Right kidney (tissue), 1 donor: Measurements from ENCODE around the gene PRDM11.
"Not testable (repeated sequence)": the region's sequence is repeated elsewhere in the genome, so short reads cannot be mapped to it uniquely, and the experiment has no call there.

Experiments
- DNase-seq: peaks from one replicate; pipeline ENCODE4 v3.0.0-alpha.2; 2016

PRDM11 gene

DNA sequence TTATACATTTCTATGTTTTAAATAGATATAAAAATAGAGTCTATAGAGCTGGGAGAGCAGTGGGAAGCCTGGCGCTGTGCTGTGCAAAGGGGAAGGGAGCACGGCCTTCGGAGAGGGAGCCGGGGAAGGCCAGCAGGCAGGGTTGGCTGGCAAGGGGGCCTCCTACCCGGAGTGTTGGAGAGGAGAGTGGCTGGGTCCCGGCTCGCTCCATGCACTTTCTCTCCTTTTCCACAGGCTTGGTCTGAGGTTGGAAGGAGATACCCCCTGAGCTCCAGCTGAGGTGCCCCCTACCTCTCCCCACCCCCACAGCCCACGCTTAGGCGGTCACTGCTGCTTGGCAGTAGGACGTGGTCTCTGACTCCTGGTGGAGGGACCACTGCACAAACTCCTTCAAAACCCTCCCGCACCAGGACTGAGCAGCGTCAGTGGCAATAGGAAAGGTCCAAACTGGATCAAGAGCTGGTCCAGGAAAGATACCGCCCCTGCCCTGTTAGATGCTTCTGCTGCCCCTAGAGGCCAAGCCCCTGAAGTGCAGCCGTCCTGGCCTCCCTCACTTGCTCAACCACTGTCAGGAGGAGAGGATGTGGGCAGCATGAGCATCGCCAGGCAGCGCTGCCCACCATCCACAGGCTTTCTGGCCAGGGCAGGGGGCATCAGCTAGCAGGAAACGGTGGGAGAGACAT is 86.8 kb downstream of the PRDM11 start:
- peak; percentile 40 for DNase-seq

DNA sequence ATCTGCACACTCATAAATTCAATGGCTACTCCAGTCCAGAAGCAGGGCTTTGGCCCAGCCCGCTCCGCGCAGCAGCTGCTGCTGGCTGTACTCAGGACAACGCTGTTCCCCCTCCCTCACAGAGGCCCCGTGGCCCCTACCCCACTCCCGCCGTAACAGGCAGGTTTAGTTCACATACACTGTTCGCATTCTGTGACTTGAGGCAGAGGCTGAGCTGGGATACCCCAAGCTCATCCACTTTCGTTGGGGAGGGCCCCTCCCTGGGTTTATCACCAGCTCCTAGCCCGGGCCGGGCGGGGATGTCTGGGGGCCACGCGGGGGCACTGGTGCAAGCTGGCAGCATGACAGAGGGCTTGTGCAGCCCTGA is 87.3 kb downstream of the PRDM11 start:
- DNase-seq, result no peak

DNA sequence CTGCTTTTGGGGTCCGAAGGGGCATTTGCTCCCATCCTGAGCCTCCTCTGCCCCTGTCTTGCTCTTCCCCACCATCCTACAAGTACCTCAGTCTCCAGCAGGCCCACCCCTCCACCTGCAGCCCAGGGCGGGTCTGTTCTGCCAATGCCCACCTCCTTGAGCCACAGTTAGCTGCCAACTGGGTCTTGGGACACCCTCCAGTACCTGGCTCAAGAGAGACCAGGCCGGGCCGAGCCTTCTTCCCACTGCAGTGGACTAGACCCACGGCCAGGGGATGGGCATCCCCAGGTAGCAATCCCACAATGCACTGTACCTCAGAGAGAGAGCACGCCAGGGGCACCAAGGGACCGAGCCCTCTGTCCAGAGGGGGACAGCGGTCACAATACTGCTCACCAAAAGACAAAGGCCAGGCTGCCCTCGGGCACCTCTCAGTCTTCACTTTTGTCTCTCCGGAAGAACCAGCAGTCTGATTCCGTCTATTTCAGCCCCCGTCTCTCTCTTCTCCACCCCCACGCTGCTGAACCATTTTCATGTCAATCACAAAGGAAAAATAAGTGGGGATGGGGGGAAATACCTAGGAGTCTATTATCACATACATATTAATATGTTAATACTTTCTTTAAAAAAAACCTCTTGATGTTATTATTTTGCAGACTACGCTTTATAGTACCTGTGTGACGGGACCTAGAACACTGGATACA is 88.0 kb downstream of the PRDM11 start:
- DNase-seq, result no peak

DNA sequence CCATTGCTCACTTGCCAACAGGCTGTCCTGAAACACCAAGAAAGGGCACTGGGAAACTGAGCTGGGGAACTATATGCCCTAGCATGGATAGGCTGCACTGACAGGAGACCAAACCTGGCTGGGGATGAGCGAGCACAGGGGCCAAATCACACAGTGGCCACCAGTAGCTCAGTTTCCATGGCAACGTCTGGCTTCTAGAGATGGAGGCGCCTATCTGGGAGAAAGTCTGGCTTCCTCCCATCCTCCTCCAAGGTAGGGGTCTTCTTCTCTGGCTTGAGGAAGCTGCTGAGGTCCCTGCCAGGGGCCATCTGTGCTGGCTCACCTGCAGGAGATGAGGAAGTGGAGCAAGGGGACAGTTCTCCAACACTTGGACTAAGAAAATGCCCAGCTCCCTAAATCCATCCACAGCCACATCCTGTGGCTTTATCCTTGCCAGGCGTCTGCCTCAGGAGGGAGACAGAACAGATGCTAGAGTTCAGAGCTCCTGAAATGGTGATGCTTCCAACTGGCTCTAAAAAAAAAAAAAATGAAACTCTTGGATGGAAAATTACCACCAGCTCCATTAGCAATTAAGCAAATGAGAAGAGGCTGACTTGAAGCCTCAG is 91.4 kb downstream of the PRDM11 start:
- no peak for DNase-seq

DNA sequence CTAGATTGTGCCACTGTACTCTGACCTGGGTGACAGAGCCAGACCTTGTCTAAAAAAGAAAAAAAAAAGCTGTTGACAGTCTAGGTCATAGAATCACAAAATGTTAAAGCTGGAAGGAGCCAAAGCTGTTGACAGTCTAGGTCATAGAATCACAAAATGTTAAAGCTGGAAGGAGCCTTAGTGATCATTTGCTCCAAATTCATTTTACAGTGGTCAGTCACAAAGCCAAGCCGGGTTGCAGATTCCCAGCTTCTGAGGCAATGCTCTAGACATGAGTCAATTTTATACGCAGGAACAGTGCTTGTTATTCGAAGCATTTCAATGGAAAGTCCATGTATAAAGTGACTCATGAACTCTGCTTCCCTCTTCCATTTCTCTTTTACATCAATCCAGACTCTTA is 92.3 kb downstream of the PRDM11 start:
- no peak for DNase-seq

DNA sequence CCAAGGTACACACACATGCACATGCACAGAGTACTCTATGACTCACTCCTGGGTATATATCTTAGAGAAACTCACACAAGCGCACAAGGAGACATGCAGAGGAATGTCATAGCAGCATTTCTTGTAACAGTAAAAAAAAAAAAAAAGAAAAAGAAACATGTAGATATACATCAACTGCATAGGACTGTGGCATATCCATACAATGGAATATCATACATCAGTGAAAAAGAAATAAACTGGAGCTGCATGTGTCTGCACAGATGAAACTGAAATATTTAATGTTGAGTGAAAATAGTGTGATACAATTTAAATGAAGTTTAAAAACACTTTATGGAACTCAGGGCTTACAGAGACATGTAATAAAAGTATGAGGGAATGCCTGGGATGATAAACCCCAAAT is 93.3 kb downstream of the PRDM11 start:
- DNase-seq, result no peak

DNA sequence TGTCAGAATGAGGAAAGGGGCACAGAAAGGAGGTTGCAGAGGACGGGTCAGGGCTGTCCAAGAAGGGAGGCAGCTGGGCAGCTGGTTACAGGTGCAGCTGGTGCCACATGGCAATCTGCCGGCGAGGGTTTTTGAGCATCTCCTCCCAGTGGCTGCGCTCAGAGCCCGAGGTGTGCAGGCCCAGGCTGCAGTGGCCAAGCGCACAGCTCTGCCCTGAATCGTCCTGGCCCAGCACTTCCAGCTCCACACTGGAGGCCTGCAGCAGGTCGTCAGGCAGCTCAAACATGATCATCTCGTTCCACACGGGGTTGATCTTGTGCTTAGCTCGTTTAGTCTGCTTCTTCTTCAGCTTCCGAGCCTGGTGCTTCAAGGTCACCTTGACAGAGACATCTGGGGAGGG is 97.5 kb downstream of the PRDM11 start:
- DNase-seq, result no peak

DNA sequence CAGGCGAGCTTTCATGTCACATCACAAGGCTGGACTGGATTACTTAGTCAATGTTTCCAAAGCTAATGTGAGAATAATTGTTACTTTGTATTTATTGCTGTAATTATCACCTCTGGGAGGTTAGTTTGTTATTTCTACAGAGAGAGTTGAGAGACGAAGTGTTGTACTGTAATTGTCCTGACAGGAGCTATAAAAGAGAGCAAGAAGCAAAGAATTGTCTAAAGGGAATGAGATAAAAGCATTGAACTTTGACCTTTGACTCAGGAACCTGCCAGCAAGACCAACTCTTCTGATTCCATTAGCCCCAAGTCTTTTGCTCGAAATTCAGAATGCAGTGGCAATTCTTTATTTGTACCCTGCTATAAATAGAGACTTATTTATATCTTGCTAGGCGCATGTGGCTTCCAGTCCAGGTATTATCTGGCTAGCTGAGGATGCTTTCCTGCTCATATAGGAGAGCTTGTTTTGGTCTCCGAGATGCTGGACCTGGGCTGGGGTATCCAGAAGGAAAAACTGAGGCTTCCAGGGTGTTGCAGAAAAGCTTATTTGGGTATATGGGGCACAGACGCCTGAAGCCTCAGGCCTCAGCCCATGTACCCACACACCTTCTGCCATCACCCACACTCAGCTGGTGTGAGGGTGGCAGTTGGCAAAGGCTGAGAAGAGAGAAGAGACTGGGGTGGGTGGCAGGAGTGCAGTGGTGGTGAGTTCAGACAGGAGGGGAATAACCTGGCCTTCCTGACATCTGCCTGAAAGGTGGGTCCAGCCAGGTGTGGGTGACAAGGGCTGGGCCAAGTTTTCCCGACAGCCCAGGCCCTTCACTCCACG is 99.0 kb downstream of the PRDM11 start:
- no peak for DNase-seq

DNA sequence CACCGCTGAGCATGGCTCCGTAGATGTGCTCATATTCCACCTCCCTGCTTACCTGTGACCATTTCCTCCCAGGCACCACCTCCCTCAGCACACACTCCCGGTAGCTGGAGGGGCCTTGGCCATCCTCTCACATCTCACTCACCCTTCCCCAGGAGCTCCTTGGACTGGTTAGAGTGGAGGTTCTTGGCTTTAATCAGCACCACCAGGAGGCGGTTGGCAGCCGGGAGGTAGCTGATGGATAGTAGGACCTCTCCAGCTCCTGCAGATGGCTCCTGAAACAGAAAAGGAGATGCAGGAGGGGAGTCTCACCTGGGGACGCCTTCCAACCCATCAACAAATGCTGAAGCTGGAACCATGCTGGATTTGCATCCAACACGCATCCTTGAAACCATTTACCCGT is 99.8 kb downstream of the PRDM11 start:
- DNase-seq, result no peak

DNA sequence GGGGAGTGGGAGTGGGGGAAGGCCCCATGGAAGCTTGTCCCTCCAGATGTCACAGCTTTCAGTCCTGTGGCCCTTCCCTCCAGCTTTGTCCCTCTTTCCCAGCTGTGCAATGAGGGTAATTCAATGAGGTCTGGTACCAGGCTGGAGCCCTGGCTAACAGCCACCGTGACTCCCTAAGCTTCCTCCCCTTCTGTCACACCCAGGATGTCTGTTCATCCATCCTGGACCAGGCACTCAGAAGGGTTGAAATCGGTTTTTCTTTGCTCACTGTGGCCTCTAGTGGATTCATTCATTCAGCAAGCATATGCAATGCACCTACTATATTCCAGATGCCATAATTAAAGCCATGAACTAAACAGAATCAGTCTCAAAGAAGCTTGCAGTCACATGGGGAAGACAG is 101.0 kb downstream of the PRDM11 start:
- DNase-seq, result no peak

DNA sequence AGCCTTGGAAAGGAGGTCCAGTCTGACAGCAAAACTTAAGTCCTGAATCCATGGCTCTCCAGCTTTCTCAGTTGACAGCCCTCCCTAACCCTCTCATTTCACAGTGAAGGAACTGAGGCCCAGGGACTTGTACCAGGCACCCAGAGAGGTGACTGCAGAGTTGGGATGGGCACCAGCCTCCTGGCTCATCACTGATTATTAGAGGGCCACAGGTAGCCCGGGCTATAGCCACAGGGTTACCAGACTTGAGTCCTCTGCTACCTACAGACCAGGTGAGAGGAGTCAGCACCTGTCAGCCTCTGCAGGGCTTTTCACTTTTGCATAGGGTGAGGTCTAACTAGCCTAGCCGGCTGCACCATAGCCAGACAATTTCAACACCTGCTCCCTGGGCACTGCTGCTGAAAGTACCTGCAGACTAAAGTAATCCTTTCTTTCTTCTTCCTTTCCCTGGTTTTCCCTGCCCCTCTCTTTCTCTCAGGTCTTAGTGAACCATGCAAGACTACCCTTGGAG is 102.1 kb downstream of the PRDM11 start:
- no peak for DNase-seq

DNA sequence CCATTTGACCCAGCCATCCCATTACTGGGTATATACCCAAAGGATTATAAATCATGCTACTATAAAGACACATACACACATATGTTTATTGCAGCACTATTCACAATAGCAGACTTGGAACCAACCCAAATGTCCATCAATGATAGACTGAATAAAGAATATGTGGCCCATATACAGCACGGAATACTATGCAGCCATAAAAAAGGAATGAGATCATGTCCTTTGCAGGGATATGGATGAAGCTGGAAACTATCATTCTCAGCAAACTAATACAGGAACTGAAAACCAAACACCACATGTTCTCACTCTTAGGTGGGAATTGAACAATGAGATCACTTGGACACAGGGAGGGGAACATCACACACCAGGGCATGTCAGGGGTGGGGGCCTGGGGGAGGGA is 102.9 kb downstream of the PRDM11 start:
- not testable (repeated sequence) for DNase-seq

DNA sequence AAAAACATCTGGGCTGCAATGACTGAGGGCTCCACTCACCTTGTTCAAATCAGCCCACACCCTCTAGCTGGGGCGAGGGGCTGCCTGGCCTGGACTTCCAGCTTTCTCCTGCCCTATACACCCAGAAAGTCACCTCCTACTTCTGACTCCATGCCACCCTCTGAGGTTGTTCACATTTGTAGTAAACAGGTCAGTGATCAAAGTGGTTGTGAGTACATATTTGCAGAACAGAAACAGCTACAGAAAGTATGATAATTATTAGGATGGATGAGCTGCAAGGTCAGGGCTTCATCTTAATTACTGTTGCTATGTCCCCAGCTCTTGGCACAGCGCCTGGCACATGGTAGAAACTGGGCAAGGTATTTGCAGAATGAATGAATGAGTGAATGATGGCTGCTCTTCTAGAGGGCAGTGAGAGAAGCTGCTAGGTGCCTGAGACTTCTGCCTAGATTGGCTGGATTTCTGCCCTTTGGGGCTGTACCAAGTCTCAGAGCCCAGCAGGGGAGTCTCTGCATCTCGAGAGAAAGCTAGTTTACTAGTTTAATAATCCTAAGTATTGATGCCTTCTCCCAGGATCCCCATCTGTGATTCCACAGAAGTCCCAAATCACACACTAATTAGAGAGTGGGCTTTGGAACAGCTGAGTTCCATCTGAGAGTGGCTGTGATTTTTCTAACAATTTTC is 103.7 kb downstream of the PRDM11 start:
- DNase-seq, result no peak

DNA sequence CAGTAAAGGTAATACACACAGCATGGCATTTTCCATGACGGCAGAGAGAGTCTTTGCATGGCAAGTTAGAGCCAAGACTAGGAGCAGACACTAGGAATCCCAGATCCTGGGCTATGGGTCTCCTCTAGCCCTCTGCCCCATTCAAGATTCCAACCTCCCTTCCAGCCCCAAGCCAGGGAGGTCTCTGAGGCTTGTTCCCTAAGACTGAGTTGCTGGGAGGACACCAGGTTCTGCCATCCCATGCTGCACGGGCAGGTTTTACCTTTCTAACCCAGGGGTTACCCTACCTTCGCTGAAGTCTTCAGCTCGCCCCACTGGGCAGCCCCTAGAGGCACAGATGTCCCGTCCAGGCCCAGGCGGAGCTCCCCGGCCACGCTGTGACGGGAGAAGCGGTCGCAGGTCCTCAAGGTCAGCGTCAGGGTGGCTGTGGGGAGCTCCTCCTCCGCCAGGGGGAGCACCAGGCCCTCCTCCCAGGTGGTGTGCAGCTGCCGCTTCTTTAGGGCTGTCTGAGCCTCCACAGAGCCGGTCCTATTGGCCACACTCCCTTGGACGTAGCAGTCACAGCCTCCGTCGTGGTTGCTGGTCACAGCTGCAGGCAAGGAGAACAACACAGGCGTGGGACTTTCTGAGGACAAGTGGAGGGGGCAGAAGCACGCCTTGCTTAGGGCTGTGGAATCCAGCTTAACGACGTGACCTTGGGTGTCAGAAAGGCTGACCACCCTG is 105.9 kb downstream of the PRDM11 start:
- DNase-seq, result no peak

DNA sequence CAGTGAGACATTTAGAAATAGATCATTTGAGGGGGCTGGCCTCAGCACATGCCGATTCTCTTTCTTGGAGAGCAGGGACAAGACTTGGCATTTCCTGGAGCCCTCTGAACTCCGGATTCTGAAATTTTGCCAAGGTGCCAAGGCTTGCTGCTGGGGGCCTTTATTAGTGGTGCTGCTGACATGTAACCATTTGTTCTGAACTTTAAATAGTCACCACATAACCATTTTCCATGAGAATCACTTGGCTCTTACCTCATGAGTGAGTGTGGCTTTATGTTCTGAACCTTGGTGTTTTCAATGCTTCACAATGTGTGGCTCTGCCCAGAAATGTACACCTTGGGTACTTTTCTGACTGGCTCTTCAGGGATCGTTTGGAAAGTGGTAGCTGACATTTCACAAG is 106.4 kb downstream of the PRDM11 start:
- no peak for DNase-seq

DNA sequence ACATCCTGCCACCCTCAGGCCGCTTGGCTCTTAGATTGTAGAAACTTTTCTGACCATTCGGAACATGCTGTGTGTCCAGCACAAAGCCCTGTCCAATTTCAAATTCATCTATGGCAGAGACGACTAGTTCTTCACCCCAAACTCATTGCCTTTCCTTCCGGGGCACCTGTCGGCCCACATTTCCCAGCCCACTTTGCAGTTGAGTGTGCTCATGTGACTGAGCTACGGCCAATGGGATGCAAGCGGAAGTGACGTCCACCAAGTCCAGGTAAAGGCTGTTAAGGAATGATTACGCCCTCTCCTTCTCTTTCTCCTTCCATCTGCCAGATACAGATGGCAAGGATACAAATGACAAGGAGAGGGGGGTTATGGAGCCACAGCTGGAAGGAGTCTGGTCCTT is 107.2 kb downstream of the PRDM11 start:
- DNase-seq, result no peak

DNA sequence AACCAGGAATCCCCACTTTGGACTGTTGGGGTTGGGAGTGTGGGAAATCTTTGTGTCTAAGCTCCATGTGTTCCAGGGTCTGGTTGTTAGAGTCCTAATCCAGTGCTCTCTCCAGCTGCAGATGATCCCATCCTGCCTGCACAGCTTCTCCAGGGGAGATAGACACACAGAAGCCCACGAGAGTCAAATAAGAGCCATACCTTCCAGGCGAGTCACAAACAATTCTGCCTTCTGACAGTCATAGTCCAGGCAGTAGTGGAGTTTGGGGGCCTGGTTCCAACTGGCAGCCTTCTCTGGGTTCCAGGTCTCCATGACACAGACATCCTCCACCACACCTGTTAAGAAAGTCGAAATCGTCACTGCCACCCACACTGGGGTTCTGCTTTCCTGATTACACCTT is 107.6 kb downstream of the PRDM11 start:
- DNase-seq, result no peak

DNA sequence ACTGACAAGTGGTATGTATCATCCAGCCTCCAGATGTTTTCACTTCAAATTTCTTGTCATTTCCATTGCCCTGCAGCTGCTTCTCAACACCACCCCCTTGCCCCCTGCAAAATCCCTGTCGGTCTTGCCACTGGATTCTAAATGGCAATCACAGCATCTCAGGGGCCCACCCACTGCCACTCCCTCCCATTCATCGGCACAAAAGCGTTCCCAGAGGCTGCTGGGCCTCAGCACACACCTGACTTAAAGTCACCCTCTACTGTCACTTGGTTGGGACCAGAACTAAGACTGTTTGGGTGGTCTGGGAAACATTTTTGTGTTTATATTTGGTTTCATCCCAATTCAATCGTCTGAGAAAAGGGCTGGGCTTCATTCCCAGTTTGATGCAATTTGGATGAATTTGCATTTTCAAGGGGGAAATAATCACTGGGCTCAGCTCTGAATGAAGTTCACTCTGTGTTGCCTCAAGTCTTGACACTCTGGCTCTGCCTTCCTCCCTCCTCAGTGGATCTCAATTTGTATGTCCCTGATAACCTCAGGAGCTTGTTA is 112.6 kb downstream of the PRDM11 start:
- no peak for DNase-seq

DNA sequence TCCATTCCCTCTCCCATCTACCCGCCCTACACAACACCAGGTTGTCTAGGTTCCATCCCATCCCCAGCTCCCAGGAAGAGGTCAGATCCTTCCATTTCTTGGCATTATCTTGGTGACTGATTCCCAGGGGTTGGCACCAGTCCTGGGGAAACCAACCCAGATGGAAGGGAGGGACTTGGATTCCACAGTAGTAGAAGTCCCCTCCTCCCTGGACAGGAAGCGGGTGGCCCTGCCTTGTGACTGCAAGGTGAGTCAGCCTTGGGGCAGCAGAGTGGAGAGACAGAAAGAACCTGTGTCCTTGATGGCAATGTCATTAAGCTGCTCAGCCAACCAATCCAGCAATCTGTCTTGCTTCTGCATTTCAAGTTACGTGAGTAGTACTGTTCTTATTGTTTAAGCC is 113.2 kb downstream of the PRDM11 start:
- no peak for DNase-seq

DNA sequence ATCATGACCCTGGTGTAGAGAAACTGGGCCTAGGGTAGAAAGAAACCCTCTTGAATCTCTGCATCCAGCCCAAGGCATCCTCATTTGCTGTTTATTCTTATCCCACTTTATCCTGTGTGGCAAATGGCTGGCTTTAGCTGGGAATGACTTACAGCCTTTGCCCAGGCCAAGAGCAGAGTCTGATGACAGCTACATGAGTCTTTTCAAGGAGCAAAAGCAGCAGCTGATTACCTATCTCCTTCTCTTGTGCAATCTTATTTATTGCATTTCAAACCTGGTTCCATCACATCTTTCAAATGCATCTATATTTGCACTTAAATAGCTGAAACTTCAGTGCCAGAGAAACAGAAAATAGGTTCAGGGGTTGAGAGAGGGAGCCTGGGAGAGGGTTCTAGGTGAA is 113.6 kb downstream of the PRDM11 start:
- no peak for DNase-seq

DNA sequence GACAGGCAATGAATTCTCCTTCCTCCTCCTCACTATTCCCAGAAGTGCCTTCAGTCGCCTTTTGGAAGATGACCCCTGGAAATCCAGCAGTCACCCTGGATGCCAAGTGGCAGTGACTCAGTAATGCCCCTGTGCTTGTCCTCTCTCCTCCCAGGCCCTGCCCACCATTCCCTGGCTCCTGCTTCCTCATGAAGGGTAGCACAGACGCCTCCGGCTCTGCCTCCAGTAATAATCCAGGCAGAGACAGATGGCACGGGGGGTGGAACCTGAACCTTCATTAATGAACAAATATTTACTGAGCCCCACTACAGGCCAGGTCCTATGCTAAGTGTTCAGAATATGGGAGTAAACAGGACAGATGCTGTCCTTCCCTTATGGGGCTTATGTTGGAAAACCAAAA is 116.5 kb downstream of the PRDM11 start:
- no peak for DNase-seq
